ENCODE measurements around the gene NSMF.
"Not testable (repeated sequence)": the region's sequence is repeated elsewhere in the genome, so short reads cannot be mapped to it uniquely, and the experiment has no call there.

Gene NSMF

DNA sequence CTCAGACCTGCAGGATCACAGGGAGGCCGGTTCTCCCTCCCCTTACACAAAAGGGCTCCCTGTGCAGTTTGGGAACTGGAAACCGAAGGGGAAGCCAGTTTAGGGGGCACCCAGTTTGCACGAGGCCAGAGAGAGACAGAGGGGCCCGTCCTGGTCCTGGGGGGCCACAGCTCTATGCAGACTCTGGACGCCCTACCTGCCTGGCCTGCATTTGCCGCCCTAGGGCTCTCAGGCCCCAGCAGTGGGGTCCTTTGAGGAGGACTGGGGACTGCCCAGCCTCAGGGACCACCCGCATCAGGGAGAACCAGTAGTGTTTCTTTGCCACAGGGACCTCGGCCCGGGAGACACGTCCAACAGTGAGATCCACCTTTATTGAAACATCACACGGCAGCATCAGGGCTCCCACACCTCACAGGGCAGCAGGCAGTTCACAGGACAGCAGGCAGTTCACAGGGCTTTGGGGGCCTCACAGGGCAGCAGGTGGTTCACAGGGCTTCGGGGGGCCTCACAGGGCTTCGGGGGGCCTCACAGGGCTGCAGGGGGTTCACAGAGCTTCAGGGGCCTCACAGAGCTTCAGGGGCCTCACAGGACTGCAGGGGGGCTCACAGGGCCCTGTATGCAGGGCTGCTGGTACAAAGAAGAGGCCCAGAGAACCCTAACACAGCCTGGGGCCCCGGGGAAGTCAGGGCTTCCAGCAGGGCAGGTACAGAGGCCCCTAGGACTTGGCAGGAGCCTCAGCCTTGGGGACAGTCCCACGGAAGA, 648 bp upstream of the NSMF start:
- no peak overlapping the region for H3K4me3 ChIP-seq (ENCODE audit: low read depth, low read length)

DNA sequence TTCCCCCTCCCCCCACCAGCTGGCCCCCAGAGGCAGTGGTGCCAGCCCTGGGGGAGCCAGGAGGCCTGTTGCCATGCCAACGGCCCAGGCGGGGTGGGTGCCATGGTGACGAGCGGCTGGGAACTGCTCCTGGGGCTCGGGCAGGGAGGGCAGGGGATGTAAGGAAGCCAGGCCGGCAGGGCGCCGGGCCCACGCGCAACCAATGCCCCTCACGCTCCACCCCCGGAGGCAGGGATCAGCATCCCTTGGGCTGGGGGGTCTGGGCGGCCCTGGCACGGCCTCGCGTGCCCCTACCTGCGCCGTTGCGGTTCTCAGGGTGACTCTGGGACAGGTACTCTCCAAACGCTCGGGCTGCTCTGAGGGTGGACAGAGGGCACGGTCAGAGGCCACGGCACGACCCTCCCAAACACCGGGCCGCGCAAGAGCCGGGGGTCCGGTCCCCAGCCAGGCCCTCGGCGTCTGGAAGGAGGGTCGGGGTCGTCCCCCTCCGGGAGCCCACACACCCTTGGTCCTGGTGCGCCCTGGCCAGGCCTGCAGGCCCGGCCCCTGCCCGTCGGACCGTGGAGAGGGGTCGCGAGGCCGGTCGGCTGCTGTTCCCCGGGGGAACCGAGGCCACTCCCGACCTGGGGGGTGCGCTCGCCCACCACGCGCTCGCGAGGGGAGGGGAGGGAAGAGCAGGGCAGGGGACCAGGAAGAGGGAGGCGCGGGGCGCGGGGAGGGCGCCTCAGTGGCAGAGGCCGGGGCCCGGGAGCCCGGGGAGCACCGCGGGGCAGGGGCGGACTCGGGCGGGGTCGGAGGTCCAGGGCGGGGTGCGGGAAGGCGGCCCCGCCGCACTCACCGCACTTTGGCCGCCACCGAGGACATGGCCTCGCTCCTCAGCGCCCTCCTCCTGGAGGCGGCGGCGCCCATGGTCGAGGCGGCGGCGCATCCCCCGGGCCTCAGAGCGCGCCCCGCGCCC, 661 bp downstream of the NSMF start:
- H3K4me3 ChIP-seq (ENCODE audit: low read depth, low read length) = peak overlapping the region; percentile 47

DNA sequence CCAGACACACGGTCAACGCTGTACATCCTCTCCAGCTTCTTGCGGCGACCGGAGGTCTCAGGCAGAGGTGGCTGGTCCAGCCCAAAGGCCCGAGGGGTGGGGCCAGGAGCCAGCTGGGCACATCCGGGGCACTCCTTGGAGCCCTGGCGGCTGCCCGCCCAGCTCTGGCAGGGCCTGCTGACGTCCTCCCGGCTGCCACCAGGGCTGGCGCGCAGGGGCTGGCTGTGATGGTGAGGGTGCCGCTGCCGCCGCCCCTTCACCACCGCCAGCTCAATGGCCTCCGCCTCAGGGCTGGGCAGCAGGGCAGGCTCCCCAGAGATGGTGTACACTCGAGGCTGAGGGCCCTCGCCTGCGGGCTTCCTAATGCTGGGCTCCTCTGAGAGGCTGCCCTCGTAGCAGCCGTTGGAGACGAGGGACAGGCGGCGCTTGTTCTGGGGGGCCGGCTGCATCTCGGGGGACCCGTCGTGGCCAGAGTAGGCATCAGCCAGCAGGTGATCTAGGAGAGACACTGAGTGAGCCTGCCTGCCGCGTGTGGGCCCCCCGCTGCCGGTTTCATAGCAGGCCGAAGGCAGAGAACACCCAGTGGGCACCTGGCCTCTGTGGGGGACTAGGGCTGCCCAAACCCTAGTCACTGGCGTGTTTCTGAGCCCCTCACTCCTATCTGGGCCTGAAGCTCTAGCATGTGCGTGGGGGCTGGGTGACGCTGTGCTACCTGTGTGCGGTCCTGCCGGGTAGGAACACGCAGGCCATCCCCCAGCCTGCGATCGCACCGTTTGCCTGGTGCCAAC, 1.5 kb downstream of the NSMF start:
- no peak overlapping the region for H3K4me3 ChIP-seq (ENCODE audit: low read depth, low read length)

DNA sequence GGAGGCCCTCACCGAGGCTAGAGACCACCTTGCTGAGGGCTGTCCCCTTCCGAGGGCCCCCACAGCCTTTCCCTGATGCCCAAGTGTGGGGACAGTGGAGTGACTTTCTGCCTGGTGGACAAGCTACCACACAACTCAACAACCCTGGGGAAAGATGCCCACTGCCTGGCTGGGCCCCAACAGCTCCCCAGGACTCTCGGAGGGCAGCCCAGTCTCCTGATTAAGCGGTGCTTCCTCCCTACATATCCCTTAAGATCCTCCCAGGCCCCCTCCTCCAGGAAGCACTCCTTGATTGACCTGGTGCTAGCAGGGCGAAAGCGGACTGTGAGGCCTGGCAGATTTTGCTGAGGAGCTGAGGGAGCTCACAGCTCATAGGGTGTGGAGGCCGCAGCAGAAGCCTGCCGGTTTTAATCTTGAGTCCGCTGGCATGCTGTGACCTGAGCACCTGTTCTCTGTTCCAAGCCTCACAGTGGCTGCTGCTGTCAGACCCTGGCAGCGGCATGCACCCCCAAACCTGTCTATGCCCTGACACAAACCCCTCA, 2.2 kb downstream of the NSMF start:
- no peak overlapping the region for H3K4me3 ChIP-seq (ENCODE audit: low read depth, low read length)

DNA sequence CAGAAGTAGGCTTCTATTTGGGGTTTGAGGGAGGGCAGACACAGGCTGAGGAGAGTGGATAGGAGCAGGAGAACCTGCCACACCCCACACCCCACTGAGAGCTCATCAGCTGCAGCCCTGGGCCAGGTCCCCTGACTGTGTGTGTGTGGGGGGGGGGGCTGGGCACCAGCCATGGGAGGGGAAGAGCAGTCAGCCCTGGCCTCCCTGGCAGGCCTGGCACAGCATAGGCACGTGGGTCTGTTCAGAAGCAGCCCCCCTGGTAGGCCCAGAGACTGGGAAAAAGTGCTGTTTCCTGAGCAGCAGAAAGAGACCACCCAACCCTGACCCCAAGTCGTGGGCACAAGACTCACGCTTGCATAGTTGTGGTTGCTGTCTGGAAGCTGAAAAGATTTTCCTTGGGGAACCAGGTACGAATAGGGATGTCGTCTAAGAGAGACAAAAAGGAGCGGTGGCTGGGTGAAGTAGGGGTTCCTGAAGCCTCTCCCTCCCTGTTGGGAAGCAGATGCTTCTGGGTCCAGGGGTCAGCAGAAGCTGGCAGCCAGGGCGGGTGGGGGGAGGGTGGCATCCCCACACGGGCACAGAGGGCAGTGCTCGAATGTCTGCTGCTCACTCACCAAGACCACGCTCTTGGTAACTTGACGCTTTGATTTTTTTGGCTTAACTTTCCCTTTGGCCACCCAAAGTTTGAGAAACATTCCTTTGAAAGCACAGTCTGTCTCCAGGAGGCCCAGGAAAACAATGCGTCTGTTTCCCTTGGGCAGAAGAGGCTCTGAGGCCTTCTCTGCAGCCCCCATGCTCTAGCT, 2.9 kb downstream of the NSMF start:
- H3K4me3 ChIP-seq (ENCODE audit: low read depth, low read length) = no peak overlapping the region

DNA sequence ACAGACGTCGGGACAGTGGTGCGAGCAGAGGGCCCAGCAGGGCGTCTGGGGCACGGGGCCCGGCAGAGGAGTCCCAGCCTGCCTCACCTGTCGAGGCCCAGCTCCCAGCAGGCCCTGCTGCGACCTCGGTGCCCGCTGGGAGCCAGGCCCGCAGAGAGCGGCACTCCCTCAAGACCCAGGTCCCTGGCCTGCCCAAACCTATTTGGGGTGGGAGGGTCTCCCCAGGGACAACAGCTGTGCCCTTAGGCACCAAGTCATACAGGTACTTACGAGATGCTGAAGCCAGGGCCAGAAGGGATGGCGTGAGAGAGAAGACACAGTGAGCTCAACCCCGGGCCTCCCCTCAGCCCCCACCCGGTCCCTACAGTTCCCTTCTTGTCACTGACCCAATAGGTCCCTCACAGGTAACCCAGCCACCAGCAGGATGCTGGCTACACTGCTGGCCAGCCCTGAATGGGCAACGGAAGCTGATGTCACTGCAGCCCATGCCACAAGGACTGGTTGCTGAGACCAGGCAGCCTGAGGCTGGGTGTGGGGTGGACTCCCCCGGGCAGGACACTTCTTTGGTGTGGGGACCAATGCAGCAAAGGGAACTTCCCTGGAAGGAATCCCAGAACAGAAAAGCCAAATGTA, 3.7 kb downstream of the NSMF start:
- H3K4me3 ChIP-seq (ENCODE audit: low read depth, low read length) = no peak overlapping the region

DNA sequence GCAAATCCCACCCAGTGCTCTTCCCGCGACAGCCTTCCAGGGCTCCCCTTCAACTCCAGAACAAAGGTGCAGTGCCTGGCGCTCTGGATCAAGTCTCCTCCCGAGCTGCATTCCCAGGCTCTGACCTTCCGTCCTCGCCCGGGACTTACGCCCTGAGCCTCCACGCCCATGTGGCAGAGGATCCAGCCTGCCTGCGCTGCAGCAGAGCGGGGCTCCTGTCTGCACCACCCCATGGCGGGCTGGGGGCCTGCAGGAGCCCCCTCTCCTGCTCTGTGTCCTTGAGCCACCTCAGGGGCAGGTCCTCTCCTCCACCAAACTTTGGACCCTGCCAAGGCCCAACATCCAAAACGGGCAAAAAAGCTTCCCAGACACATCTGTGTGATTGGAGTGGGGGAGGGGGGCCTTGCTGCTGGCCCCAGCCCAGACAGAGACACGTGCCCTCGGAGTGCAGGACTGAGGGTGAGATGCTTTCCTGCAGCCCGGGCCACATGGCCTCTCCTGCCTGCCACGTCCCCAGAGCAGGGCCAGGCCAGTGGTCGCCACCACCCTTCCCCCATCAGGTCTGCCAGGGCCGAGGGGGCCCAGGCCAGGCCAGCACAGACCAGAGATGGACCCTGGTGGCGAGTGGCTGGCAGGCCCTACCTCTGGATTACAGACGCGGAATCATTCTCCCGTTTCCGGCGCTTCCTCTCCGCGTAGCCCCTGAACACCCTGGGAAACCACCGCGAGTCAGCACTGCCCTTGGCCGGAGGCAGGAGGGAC, 4.4 kb downstream of the NSMF start:
- peak overlapping the region; percentile 24 for H3K4me3 ChIP-seq (ENCODE audit: low read depth, low read length)

DNA sequence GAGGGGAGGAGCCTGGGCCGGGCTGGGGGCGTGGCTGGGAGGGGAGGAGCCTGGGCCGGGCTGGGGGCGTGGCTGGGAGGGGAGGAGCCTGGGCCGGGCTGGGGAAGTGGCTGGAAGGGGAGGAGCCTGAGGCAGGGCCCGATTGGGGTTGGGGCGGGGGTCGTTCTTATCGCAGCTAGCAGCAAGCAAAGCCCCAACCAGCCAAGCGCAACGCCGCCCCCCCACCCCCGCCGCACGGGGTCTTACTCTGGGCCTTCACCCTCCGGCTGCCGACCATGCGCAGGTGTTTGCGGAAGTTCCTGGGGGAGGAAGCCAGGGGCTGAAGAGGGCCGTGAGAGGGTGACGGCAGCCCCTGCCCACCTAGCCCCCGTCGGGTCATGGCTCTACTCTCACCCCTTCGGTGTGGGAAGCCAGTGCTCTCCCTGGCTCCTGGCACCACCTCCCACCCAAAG, 5.0 kb downstream of the NSMF start:
- H3K4me3 ChIP-seq (ENCODE audit: low read depth, low read length) = peak overlapping the region; percentile 24

DNA sequence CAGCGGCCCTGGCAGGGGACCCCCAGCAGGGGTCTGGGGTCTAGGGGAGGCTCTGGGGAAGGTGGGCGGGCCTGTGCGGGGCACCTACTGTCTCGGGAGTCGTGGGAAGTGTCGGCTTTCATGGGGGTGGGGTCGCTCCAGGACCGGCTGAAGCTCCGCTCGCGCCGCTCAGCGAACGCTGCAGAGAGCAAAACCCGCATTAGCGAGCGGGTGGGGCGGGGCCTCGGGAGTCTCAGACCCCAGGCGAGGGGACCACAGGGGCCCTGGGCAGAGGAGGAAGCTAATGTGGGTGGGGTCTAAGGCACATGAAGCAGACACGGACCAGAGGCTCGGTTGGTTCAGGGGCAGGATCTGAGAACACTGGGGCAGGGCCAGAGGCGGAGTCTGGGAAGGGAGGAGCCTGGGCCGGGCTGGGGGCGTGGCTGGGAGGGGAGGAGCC, 5.5 kb downstream of the NSMF start:
- H3K4me3 ChIP-seq (ENCODE audit: low read depth, low read length) = peak overlapping the region; percentile 17

DNA sequence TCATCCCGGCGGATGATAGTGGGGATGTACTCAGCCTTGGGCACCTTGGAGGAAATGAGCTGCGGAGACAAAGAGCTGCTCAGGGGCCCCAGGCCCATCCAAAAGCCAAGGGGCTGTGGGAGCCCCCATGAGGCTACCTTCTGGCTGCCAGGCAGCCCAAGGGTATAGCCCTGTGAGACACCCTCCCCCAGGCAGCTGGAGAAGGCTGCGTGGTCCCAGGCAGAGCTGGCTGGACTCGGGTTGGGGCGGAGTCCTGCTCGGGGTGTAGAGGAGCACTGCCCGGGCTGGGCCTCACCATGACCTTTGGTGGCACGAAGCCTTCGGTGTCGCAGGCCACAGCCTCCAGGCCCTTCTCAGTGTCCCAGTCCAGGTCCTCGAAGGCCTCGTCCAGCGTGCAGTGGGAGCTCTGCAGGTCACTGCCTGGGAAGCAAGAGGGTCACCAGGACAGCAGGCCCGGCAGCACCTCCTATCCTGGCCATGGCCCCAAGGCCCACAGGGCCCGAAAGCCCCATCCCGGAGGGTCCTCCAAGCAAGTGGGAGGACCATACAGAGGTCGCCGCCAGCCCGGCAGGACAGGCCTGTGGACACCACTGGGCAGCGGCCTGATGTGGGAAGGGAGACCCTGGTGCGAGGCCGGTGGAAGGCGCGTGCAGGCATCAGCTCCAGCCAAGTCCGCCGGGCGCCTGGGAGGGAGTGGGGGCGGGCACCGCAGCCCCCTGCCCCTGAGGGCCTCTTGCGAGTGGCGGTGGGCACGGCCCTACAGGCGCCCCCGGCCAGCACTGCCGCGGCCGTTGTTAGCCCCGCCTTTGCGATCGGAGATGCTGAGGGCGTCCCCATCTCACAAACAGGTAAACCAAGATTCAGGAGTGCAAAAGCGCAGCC, 6.1 kb downstream of the NSMF start:
- no peak overlapping the region for H3K4me3 ChIP-seq (ENCODE audit: low read depth, low read length)

DNA sequence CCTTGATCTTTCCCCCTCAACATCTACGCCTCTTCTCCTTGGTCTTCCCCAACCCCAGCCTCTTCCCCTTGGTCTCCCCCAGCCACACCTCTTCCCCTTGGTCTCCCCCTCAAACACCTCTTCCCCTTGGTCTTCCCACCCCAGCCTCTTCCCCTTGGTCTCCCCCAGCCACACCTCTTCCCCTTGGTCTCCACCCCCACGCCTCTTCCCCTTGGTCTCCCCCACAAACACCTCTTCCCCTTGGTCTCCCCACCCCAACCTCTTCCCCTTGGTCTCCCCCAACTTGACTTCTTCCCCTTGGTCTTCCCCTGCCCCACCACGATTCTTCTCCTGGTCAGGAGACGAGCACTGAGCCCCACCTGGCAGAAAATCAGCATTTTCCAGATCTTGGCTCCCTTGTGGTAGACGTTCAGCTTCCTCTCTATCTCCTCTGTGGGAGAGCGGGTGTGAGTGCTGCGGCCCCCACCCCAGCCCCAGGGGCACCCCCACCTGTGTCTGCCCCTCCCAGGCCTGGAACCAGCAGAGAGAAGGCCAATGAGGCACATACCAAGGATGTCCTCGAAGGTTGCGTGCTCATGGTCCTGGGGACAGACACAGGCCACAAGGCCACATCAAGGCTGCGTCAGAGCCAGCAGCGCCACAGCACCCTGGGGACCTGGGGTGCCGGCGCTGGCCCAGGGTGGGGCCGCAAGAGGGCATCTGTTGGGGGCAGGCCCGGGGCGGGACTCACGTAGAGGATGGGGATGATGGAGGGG, 7.0 kb downstream of the NSMF start:
- H3K4me3 ChIP-seq (ENCODE audit: low read depth, low read length) = no peak overlapping the region

DNA sequence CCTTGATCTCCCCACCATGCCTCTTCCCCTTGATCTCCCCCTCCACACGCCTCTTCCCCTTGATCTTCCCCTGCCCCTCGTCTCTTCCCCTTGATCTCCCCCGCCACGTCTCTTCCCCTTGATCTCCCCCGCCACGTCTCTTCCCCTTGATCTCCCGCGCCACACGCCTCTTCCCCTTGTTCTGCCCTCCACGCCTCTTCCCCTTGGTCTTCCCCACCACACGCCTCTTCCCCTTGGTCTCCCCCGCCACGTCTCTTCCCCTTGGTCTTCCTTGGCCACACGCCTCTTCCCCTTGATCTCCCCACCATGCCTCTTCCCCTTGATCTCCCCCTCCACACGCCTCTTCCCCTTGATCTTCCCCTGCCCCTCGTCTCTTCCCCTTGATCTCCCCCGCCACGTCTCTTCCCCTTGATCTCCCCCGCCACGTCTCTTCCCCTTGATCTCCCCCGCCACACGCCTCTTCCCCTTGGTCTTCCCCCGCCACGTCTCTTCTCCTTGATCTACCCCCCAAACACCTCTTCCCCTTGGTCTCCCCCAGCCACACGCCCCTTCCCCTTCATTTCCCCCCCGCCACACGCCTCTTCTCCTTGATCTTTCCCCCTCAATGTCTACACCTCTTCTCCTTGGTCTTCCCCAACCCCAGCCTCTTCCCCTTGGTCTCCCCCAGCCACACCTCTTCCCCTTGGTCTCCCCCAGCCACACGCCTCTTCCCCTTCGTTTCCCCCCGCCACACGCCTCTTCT, 7.7 kb downstream of the NSMF start:
- not testable (repeated sequence) for H3K4me3 ChIP-seq (ENCODE audit: low read depth, low read length)

DNA sequence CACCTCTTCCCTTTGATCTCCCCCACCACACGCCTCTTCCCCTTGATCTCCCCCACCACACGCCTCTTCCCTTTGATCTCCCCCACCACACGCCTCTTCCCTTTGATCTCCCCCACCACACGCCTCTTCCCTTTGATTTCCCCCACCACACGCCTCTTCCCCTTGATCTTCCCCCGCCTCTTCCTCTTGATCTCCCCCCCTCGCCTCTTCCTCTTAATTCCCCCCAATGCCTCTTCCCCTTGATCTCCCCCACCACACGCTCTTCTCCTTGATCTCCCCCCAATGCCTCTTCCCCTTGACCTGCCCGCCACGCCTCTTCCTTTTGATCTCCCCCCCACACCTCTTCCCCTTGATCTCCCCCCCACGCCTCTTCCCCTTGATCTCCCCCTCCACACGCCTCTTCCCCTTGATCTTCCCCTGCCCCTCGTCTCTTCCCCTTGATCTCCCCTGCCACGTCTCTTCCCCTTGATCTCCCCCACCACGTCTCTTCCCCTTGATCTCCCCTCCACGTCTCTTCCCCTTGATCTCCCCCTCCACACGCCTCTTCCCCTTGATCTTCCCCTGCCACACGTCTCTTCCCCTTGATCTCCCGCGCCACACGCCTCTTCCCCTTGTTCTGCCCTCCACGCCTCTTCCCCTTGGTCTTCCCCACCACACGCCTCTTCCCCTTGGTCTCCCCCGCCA, 8.5 kb downstream of the NSMF start:
- not testable (repeated sequence) for H3K4me3 ChIP-seq (ENCODE audit: low read depth, low read length)

DNA sequence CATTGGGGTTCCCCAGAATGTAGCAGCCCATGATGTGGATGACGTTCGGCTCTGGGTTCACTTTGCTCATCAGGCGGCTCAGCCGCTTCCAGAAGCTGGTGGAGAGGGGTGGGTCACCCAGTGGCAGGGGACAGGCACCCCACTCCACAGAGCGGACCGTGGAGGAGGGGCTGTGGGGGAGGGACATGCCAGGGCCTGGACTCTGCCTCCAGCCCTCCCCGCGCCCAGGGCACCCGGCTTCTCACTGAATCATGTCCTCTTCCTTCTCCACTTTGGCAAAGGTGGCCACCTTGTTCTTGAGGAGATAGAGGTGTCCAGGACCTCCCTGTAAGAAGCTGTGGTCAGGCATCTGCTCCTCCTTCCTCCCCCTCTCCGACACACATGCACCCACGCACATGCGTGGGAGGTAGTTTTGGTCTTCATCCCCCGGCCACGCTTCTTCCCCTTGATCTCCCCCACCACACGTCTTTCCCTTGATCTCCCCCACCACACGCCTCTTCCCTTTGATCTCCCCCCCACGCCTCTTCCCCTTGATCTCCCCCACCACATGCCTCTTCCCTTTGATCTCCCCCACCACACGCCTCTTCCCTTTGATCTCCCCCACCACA, 9.1 kb downstream of the NSMF start:
- H3K4me3 ChIP-seq (ENCODE audit: low read depth, low read length) = no peak overlapping the region

DNA sequence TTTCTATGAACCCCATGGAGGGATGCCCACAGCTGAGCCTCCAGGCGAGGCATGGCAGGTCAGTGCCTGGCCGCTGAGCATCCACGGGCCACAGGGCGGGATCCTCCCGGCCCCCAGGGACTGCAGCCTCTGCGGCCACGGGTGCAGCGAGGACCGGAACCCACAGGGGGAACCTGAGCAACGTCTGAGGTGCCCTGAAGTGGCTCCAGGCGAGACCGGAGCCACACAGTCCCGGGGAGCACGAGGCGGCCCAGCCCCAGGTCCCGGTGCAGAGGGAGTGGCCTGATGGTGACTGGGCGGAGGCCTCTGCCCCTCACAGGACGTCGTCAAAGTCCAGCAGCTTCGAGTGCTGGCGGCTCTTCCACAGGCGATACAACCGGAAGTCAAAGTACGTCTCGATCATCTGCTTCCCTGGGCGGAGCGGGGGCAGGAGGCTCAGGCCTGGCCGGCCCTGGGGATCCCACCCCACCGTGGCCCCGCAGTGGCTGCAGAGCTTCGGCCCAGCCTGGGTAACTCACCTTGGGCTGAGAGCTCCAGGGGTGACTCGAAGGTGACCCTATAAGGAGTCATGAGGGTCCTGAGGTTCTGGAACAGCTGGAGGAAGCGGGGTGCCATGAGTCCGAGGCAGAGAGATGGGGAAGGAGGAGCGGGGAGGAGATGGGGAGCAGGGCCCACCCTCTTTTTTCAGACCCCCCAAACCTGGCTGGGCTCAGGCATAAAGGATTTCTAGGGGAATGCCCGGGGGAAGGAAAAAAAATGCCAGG, 9.9 kb downstream of the NSMF start:
- no peak overlapping the region for H3K4me3 ChIP-seq (ENCODE audit: low read depth, low read length)

All from iPS-11a (cell line).